NCI-H2107 treated with DMSO at 0.1 percent for 48 hours (cell line): Measurements from ENCODE around the gene TMEM179B.
A peak's percentile ranks its signal among the peaks of the same experiment; 100 is the strongest.
"Not testable (repeated sequence)": the region's sequence is repeated elsewhere in the genome, so short reads cannot be mapped to it uniquely, and the experiment has no call there.

Source experiments
- DNase-seq: peaks from one replicate; lab custom pipeline; 2025; ENCODE audit not compliant: unreplicated experiment; lab: John Stamatoyannopoulos, UW

The TMEM179B gene

GRCh38 chr11:62787005-62787759 lies at the start of gene TMEM179B:
TMEM179B (plus strand) TSS chr11:62787402; CDS start chr11:62787432, 30 bp downstream.
- peak; percentile 82 for DNase-seq

- no peak for DNase-seq
Observed at GRCh38 chr11:62747475-62748160, 39.6 kb upstream of the TMEM179B start.

- DNase-seq: not testable (repeated sequence)
Observed at GRCh38 chr11:62749931-62750330, 37.3 kb upstream of the TMEM179B start.

- no peak for DNase-seq
Observed at GRCh38 chr11:62752177-62752785, 34.9 kb upstream of the TMEM179B start.

GRCh38 chr11:62752994-62753735 lies 34.0 kb upstream of the TMEM179B start:
- DNase-seq: no peak

GRCh38 chr11:62753736-62754603 lies 33.2 kb upstream of the TMEM179B start, which contains the start of gene ZBTB3:
ZBTB3 (minus strand) TSS chr11:62754160; CDS start chr11:62753664, 496 bp downstream.
- DNase-seq: peak; percentile 98

GRCh38 chr11:62755086-62755615 lies 32.1 kb upstream of the TMEM179B start:
- no peak for DNase-seq

- no peak for DNase-seq
Observed at GRCh38 chr11:62757846-62758788, 29.1 kb upstream of the TMEM179B start.

GRCh38 chr11:62760867-62761227 lies 26.4 kb upstream of the TMEM179B start:
- DNase-seq: not testable (repeated sequence)

GRCh38 chr11:62770778-62771143 lies 16.4 kb upstream of the TMEM179B start:
- peak; percentile 67 for DNase-seq

GRCh38 chr11:62771144-62772021 lies 15.8 kb upstream of the TMEM179B start, which contains the start of gene TAF6L:
TAF6L (plus strand) TSS chr11:62771396; CDS start chr11:62775784, 4,388 bp downstream.
- peak; percentile 90 for DNase-seq

GRCh38 chr11:62774407-62774806 lies 12.8 kb upstream of the TMEM179B start:
- DNase-seq: no peak

GRCh38 chr11:62775646-62776045 lies 11.6 kb upstream of the TMEM179B start:
- DNase-seq: no peak

GRCh38 chr11:62777389-62777788 lies 9.8 kb upstream of the TMEM179B start:
- no peak for DNase-seq

GRCh38 chr11:62778441-62778840 lies 8.8 kb upstream of the TMEM179B start:
- no peak for DNase-seq

- DNase-seq: no peak
Observed at GRCh38 chr11:62782753-62783152, 4.4 kb upstream of the TMEM179B start.

- peak; percentile 39 for DNase-seq
Observed at GRCh38 chr11:62786318-62787004, 741 bp upstream of the TMEM179B start.
